Measurements from ENCODE around the gene ARHGEF40.

GRCh38 chr14:21056520-21057163 lies 13.5 kb upstream of the ARHGEF40 start:
- no peak for TF ChIP-seq POLR2AphosphoS5 (IDR thresholded peaks at IDR 0.05; ENCODE audit: low read depth, low read length)
- TF ChIP-seq POLR2A (IDR thresholded peaks at IDR 0.05; ENCODE audit: low read depth, low read length), result no peak

Data from GM12892 (cell line).